GM23338 (cell line): ENCODE results near the gene ADIPOR2. TPM values are rescaled to one million over a fixed set of nuclear protein-coding genes. Genes with fewer than 3 reads are reported as not detected.
A peak's percentile ranks its signal among the peaks of the same experiment; 100 is the strongest.

ENCODE experiments used
- ATAC-seq: fragments of 200-7000 bp; cut with Tn5 transposase; 3 replicates; pipeline ENCODE4 v1.9.1; 2020
- DNase-seq: peaks from one replicate; pipeline ENCODE4 v3.0.0-alpha.2; 2015; ENCODE audit warnings: low spot score
- H2AFZ ChIP-seq: fragments of 200-600 bp; sonication (generic); 2 replicates; pipeline ENCODE4 v1.8.0; 2016; ENCODE audit warnings: antibody characterized with exemption, mild to moderate bottlenecking, moderate library complexity
- H3F3A ChIP-seq: fragments of 200-600 bp; sonication (generic); replicated peaks from 2 replicates; pipeline ENCODE4 v1.8.0; 2017; ENCODE audit warnings: antibody characterized with exemption, mixed run types, low read depth
- H3K27ac ChIP-seq: fragments of 200-600 bp; sonication (generic); 2 replicates; pipeline ENCODE4 v1.6.1; 2016; ENCODE audit warnings: low read depth
- H3K27me3 ChIP-seq: fragments of 200-600 bp; sonication (generic); 2 replicates; pipeline ENCODE4 v1.8.0; 2016; ENCODE audit warnings: mild to moderate bottlenecking, mixed run types, moderate library complexity; ENCODE audit not compliant: insufficient read depth
- H3K36me3 ChIP-seq: fragments of 200-600 bp; sonication (generic); 2 replicates; pipeline ENCODE4 v1.8.0; 2016; ENCODE audit warnings: mild to moderate bottlenecking; ENCODE audit not compliant: insufficient read depth
- H3K4me1 ChIP-seq: fragments of 200-600 bp; sonication (generic); 2 replicates; pipeline ENCODE4 v1.8.0; 2016; ENCODE audit warnings: mild to moderate bottlenecking, moderate library complexity; ENCODE audit not compliant: insufficient read depth
- H3K4me2 ChIP-seq: fragments of 200-600 bp; sonication (generic); 2 replicates; pipeline ENCODE4 v1.7.1; 2017; ENCODE audit warnings: mixed run types
- H3K4me3 ChIP-seq: fragments of 200-600 bp; sonication (generic); 2 replicates; pipeline ENCODE4 v1.6.1; 2016; ENCODE audit warnings: mixed run types
- H3K79me2 ChIP-seq: fragments of 200-600 bp; sonication (generic); replicated peaks from 2 replicates; pipeline ENCODE4 v1.8.0; 2017; ENCODE audit warnings: mild to moderate bottlenecking; ENCODE audit not compliant: insufficient read depth
- H3K9me2 ChIP-seq: fragments of 200-600 bp; sonication (generic); 2 replicates; pipeline ENCODE4 v1.8.0; 2017; ENCODE audit not compliant: insufficient read depth
- H4K20me1 ChIP-seq: fragments of 200-600 bp; sonication (generic); replicated peaks from 2 replicates; pipeline ENCODE4 v1.8.0; 2017; ENCODE audit warnings: mild to moderate bottlenecking; ENCODE audit not compliant: insufficient read depth
- H3K27ac Mint-ChIP-seq: 2 replicates; pipeline ENCODE4 v1.8.0; 2020; ENCODE audit warnings: inconsistent platforms, mild to moderate bottlenecking, moderate library complexity, mixed read lengths
- H3K27me3 Mint-ChIP-seq: 3 replicates; pipeline ENCODE4 v1.8.0; 2022; ENCODE audit warnings: low read depth, mild to moderate bottlenecking, moderate library complexity, mixed read lengths, inconsistent platforms; ENCODE audit not compliant: insufficient read depth, poor library complexity
- H3K36me3 Mint-ChIP-seq: 3 replicates; pipeline ENCODE4 v1.8.0; 2021; ENCODE audit warnings: low read depth, mild to moderate bottlenecking, inconsistent platforms, moderate library complexity, mixed read lengths
- H3K4me1 Mint-ChIP-seq: 3 replicates; pipeline ENCODE4 v1.8.0; 2020; ENCODE audit warnings: mild to moderate bottlenecking, inconsistent platforms, mixed read lengths
- H3K4me3 Mint-ChIP-seq: 3 replicates; pipeline ENCODE4 v1.8.0; 2021; ENCODE audit warnings: moderate library complexity, mild to moderate bottlenecking, inconsistent platforms, mixed read lengths
- H3K9me3 Mint-ChIP-seq: 3 replicates; pipeline ENCODE4 v1.8.0; 2020; ENCODE audit warnings: moderate library complexity, mild to moderate bottlenecking, inconsistent platforms, mixed read lengths
- CREB1 ChIP-seq: fragments of 250-450 bp; sonication (Bioruptor Pico); IDR thresholded peaks from 2 replicates; pipeline ENCODE4 v1.5.0; 2020; ENCODE audit warnings: low read depth, mild to moderate bottlenecking, moderate library complexity
- ETS1 ChIP-seq: IDR thresholded peaks from 2 replicates; pipeline ENCODE4 v1.6.1; 2016; ENCODE audit warnings: antibody characterized with exemption
- EZH2 ChIP-seq: fragments of 200-600 bp; sonication (generic); IDR thresholded peaks from one replicate; pipeline ENCODE4 v1.8.0; 2017; ENCODE audit warnings: antibody characterized with exemption, mild to moderate bottlenecking, low read depth; ENCODE audit not compliant: unreplicated experiment
- EZH2phosphoT487 ChIP-seq: fragments of 200-600 bp; sonication (generic); IDR thresholded peaks from one replicate; pipeline ENCODE4 v1.8.1; 2018; ENCODE audit warnings: antibody characterized with exemption; ENCODE audit not compliant: unreplicated experiment
- JUNB ChIP-seq: IDR thresholded peaks from one replicate; pipeline ENCODE4 v1.6.1; 2016; ENCODE audit warnings: antibody characterized with exemption; ENCODE audit not compliant: unreplicated experiment
- POLR2AphosphoS5 ChIP-seq: IDR thresholded peaks from 2 replicates; pipeline ENCODE4 v1.6.1; 2016; ENCODE audit warnings: antibody characterized with exemption, low read depth
- ZNF331 ChIP-seq: fragments of 250-450 bp; sonication (Bioruptor Pico); IDR thresholded peaks from 2 replicates; pipeline ENCODE4 v1.5.0; 2020; ENCODE audit warnings: low read depth, mild to moderate bottlenecking, moderate library complexity
- ZNF462 ChIP-seq: fragments of 250-450 bp; sonication (Bioruptor Pico); IDR thresholded peaks from 2 replicates; pipeline ENCODE4 v1.5.0; 2020; ENCODE audit warnings: mild to moderate bottlenecking, moderate library complexity
- polyA plus RNA-seq: library from polyadenylated mRNA; unstranded; fragments of >200 nt; fragmentation: Nextera tagmentation; extraction: Ambion mirVana; gene quantifications from 2 replicates; pipeline ENCODE4 v1.2.1, GENCODE V29; 2016
- total RNA-seq: library from RNA; depleted of rRNA; stranded (reverse); fragments of >200 nt; shearing (Covaris generic); gene quantifications from 2 replicates; pipeline ENCODE4 v1.2.3, GENCODE V29; 2014
- TF ChIP-seq, protein P1 (sequence below), 2 experiments: fragments of 200-600 bp in 1 of 2; sonication (generic) in 1 of 2; conservative IDR thresholded peaks; 2 replicates each; pipeline versions ENCODE4 v1.5.1 to v1.6.1; 2016 to 2017; ENCODE audit warnings: antibody characterized with exemption in 2 of 2, low read depth in 2 of 2, mild to moderate bottlenecking in 2 of 2, moderate library complexity in 1 of 2

Gene ADIPOR2
- total and polyA plus RNA-seq, 2 experiments from 2014 or later, result 11.7 to 36.2 TPM

- TF ChIP-seq ZNF462, result no peak
Measured at GRCh38 chr12:1768615-1769014, 77.7 kb downstream of the ADIPOR2 start (continued).

GRCh38 chr12:1769809-1770494 is 79.1 kb downstream of the ADIPOR2 start:
- ATAC-seq, result peak; percentile 47; the same call in 2 of the 3 replicates
- peaks cover 79% of the 10 kb centered on the region for H3K79me2 ChIP-seq
- TF ChIP-seq EZH2, result no peak
- TF ChIP-seq, protein P1, sequence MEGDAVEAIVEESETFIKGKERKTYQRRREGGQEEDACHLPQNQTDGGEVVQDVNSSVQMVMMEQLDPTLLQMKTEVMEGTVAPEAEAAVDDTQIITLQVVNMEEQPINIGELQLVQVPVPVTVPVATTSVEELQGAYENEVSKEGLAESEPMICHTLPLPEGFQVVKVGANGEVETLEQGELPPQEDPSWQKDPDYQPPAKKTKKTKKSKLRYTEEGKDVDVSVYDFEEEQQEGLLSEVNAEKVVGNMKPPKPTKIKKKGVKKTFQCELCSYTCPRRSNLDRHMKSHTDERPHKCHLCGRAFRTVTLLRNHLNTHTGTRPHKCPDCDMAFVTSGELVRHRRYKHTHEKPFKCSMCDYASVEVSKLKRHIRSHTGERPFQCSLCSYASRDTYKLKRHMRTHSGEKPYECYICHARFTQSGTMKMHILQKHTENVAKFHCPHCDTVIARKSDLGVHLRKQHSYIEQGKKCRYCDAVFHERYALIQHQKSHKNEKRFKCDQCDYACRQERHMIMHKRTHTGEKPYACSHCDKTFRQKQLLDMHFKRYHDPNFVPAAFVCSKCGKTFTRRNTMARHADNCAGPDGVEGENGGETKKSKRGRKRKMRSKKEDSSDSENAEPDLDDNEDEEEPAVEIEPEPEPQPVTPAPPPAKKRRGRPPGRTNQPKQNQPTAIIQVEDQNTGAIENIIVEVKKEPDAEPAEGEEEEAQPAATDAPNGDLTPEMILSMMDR (conservative IDR thresholded peaks at IDR 0.05; ENCODE audit: low read depth in 2 of 2), result no peak
- TF ChIP-seq POLR2AphosphoS5, result no peak
- TF ChIP-seq JUNB, result no peak
- no peak for TF ChIP-seq CREB1 (CRISPR knock-in tag)
- no peak for TF ChIP-seq ZNF331
- TF ChIP-seq ETS1, result no peak
- no peak for TF ChIP-seq EZH2phosphoT487

More at GRCh38 chr12:1769809-1770494, 79.1 kb downstream of the ADIPOR2 start:
- no peaks in the 10 kb centered on the region for H3K9me2 ChIP-seq
- Mint-ChIP-seq H3K9me3 (no peaks in the 10 kb centered on the region), H3K4me3 (no peak overlapping the region), H3K4me1 (peaks cover 19% of the 10 kb centered on the region; the same call in 2 of the 3 replicates), H3K36me3 (no peaks in the 10 kb centered on the region), H3K27ac (0 out of 2 replicates have a peak overlapping the region, but pooled peaks have one; percentile 47), H3K27me3 (no peaks in the 10 kb centered on the region)
- no peak overlapping the region for H3K4me3 ChIP-seq
- peaks cover 22% of the 10 kb centered on the region; the same call in 1 of the 2 replicates for H4K20me1 ChIP-seq
- no peaks in the 10 kb centered on the region for H3F3A ChIP-seq
- no peak overlapping the region for H3K27ac ChIP-seq
- no peak for DNase-seq
- H3K4me2 ChIP-seq, result no peak overlapping the region
- H3K27me3 ChIP-seq, result no peaks in the 10 kb centered on the region
- no peak overlapping the region for H2AFZ ChIP-seq
- peaks cover 4% of the 10 kb centered on the region; the same call in 1 of the 2 replicates for H3K4me1 ChIP-seq
- no peaks in the 10 kb centered on the region; the same call in 1 of the 2 replicates for H3K36me3 ChIP-seq
